ENCODE data around the gene S1PR2.

DNA sequence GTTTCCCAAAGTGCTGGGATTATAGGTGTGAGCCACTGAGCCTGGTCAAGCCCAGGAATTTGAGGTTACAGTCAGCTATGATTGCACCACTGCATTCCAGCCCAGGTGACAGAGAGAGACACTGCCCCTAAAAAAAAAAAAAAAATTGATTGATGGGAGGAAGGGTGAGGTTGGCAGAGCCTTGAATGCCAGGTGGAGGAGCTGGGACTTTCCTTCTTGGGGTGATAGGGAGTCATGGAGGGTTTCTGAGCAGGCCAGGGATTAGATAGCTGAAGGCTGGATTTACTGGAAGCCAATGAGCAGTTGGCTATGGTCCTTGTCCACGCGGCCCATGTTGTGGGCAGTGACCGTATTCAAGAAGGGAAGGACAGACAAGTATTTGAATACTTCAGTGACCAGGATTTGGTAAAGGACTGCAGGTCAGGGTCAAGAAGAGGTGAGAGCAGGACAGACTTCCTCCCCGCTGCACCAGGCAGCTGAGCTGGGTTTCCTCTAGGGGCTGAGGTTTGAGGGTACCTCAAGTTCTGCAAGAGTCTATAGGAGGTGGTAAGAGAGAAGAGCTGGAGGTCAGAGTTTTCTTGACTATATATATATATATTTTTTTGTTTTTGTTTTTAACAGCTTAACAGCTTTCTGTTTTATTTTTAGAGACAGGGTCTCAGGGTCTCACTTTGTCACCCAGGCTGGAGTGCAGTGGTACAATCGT lies 48.8 kb upstream of the S1PR2 start:
- TF ChIP-seq CTCF (IDR thresholded peaks at IDR 0.05; ENCODE audit: low read depth, low read length) (peak; percentile 16), POLR2A (IDR thresholded peaks at IDR 0.05; ENCODE audit: extremely low read depth, insufficient read length) (no peak)
- TF ChIP-seq, protein P1, sequence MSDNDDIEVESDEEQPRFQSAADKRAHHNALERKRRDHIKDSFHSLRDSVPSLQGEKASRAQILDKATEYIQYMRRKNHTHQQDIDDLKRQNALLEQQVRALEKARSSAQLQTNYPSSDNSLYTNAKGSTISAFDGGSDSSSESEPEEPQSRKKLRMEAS (IDR thresholded peaks at IDR 0.05; ENCODE audit: low read depth, low read length), result no peak
